Measurements from ENCODE around the gene FAM83E. TPM values are rescaled to one million over a fixed set of nuclear protein-coding genes. Genes with fewer than 3 reads are reported as not detected.

FAM83E gene
- total RNA-seq, 1 donor from 2014 or later = 5.1 TPM

DNA sequence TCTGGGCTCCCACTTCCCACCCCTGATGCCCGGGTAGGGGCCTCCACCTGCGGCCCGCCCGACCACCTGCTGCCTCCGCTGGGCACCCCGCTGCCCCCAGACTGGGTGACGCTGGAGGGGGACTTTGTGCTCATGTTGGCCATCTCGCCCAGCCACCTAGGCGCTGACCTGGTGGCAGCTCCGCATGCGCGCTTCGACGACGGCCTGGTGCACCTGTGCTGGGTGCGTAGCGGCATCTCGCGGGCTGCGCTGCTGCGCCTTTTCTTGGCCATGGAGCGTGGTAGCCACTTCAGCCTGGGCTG lies 14.4 kb upstream of the FAM83E start:
- DNase-seq (ENCODE audit: low read depth) = no peak

DNA sequence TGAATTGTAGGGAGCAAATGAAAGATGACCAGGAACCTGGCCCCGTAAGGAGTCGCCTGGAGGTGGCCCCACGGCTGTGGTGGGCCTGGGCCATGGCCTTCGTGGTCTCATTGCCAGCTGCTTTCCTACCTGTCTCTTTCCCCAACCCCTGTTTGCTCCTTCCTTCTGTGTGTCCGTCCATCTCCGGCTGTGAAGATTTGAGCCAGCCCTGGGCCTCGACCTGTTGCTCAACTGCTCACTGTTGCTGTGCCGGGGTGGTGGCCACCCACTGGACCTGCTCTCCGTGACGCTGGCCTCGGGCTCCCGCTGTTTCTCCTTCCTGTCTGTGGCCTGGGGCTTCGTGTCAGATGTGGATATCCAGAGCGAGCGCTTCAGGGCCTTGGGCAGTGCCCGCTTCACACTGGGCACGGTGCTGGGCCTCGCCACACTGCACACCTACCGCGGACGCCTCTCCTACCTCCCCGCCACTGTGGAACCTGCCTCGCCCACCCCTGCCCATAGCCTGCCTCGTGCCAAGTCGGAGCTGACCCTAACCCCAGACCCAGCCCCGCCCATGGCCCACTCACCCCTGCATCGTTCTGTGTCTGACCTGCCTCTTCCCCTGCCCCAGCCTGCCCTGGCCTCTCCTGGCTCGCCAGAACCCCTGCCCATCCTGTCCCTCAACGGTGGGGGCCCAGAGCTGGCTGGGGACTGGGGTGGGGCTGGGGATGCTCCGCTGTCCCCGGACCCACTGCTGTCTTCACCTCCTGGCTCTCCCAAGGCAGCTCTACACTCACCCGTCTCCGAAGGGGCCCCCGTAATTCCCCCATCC lies 13.8 kb upstream of the FAM83E start:
- no peak for DNase-seq (ENCODE audit: low read depth)

DNA sequence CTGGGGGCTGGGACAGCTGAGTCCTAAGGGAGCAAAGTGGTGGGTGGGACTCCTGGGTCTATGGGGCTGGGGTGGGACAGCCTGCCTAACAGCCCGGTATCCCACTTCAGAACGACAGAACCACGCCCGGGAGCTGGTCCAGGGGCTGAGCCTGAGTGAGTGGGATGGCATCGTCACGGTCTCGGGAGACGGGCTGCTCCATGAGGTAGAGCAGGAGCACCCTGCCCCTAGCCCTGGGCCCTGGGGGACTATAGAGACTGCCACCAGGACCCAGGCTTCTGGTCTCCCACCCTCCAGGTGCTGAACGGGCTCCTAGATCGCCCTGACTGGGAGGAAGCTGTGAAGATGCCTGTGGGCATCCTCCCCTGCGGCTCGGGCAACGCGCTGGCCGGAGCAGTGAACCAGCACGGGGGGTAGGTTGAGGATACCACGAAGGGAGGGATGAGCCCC lies 13.0 kb upstream of the FAM83E start:
- DNase-seq (ENCODE audit: low read depth) = no peak

DNA sequence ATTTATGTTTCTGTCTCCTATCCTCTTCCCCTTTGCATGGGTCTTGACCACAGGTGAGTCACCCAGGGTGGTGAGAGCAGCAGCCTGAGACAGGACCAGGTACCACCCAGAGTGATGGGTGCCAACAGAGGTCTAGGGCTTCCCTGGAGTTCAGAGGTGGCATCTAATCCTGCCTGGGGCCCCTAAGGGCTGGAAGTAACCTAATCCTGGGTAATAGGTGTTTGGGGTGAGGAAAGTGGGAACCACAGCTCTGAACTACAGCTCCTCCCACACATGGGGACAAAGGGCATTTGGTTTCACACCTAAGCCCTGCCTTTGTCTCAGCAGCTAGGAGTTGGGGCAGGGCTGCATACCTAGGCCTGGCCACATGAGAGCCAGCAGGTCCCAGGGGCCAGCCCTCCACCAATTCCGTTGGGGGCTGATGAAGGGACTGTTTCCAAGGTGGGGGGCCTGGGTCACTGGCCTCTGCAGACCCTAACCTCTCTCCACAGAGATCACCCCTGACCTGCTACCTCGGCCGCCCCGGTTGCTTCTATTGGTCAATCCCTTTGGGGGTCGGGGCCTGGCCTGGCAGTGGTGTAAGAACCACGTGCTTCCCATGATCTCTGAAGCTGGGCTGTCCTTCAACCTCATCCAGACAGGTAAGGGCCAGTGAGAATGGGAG lies 12.5 kb upstream of the FAM83E start:
- DNase-seq (ENCODE audit: low read depth) = no peak

DNA sequence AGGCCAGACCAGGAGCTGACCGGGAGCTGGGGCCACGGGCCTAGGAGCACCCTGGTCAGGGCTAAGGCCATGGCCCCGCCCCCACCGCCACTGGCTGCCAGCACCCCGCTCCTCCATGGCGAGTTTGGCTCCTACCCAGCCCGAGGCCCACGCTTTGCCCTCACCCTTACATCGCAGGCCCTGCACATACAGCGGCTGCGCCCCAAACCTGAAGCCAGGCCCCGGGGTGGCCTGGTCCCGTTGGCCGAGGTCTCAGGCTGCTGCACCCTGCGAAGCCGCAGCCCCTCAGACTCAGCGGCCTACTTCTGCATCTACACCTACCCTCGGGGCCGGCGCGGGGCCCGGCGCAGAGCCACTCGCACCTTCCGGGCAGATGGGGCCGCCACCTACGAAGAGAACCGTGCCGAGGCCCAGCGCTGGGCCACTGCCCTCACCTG lies 11.0 kb upstream of the FAM83E start:
- DNase-seq (ENCODE audit: low read depth) = no peak

DNA sequence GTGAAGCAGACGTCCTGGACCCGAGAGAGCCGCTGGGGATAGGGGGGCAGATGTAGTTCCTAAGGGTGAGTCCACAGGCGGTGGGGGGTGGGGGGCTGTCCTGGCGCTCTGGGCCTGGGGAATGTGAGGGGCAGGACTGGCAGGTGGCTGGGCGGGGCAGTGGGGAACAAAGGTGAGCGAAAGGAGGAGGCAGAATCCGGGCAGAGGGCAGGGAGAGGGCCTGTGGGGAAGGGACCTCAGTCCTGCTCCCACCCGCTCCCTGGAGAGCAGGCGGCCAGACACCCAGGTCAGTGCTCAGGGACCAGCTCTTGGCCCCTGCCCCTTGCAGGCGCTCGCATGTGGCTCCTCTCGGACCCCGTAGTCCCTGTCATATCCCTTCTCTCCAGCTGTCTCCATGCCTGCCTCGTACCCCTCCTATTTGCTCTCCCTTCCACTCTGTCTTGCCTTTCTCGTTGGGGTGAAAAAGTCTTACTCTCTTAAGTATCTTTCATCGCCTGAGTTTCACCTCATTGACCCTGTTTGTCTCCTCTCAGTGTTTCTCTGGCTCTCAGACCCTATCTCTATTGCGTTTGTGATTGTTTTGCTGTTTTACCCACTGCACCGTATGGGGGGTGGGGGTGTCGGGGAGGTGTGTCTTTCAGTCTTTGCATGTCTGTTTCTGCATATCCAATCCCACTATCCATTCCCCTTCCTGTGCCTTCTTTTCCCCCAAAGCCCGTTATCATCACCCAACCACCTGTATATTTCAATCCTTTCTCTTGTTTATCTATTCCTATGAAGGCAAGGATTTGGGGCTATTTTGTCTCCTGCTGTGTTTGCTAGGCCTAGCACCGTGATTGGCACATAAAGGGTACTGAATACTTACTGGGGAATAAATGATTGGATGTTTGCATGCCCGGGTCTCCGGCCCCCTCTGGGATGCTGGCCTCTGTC lies 10.2 kb upstream of the FAM83E start:
- DNase-seq (ENCODE audit: low read depth) = no peak

DNA sequence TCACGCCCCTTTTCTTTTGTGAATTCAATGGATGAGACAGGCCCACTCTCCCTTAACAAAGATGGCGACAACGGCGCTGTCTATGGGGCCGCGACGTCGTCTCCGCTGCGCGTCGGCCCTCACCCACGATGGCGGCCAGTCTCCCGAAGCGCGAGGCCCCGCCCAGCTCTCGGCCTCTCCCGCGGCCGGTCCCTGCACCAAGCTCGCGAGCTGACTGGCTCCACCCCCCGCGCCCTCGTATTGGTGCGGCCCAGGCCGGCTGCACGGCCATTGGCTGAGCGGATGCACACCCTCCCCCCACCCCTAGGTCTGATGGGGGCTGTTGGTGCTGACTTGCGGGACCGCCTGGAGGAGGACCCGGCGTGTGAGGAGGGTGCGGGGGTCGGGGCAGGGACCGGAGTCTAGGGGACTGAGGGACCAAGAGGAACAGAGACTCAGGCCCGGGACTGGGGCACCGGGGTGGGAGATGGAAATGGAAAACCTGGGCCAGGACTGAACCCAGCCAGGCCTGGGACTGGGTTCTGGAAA lies 9.3 kb upstream of the FAM83E start:
- DNase-seq (ENCODE audit: low read depth) = peak; percentile 98

DNA sequence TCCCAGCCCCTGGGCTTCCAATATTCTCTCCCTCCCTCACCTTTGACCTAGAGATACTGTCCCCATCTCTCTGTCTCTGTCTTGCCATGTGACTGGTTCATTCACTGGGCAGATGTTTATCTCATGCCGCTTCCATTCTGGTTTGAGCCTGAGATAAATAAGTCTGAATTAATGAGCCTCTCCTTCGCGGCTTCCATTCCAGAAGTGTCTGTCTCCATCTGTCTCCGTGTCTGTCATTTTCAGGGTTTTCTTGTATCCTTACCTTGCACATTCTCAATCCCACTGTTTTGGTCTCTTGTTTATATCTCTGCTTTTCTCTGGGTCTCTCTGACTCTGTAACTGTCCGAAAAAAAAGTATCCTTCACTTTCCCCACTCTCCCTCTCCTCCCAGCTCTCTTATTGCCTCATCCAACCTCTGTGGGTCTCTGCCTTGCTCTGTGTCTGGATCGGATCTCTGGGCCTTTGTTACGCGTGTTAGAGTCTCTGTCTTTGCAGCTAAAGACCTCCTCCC lies 8.7 kb upstream of the FAM83E start:
- peak; percentile 31 for DNase-seq (ENCODE audit: low read depth)

DNA sequence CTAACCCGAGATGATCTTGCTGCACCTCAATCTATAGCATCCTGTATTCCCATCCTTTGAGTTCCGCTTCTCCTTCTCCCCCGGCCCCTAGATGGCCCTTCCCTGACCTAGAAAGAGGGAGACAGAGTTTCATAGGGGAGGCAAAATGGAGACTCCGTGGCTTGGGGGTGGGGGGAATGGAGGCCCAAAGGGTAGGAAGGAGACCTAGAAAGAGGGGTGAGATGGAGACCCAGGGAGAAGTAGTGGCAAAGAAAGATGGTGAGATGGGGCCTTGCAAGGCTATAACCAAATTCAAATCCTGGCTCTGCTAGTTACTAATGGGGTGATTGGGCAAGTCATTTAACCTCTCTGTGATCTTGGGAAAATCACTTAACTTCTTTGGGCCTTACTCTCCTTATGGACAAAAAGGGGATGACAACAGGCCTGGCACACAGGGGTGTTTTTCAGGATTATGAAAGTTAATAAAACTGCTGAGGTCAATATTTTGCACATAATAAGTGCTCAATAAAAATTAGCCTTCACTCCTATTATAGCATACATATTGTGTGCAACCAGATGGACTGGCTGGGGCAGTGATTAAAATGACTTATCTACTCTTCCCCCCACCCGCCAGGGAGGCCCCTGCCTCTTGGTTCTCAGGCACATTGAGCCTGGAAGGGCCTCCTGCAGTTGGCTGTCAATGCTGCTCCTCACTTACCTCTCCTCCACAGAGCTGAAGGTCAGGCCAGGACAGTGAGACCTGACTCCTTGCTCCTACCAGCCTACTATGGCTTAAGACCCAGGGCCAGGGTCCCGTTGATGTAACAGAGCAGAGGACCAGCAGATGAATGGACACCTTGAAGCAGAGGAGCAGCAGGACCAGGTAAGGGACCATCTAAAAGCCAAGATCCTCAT lies 5.1 kb upstream of the FAM83E start:
- DNase-seq (ENCODE audit: low read depth) = no peak

DNA sequence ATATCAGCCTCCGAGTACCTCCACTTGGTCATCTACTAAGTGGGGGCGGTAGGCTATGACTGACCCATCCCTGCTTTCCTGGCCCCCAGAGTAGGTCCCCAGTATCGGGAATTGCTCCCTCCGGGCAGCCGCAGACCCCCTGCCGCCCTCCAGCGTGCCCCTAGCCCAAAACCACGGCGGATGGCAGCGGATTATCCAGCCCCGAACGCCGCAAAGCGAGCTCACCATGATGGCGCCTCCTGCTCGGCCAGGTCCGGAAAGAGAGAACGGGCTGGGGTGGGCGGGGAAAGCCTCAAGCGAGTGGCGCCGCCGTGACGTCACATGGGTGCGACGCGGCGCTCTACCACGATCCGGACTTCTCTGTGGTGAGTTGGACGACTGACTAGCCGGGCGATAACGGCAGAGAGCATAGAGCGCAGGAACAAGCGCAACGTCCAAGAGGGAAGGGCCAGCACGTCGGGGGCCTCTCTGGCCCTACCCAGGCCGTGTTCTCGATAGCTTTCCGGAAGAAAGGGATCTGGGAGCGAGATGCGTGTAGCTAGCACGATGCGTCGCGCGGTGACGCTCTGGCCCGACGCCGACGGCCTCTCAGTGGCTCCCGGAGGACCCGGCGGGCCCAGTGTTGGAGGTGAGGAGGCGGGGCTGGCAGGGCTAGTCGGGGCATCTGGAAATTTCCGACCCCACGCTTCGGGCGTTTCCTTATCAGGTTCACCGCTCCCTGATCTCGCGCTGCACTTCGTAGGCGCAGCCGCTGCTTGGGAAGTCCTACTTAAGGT lies 4.2 kb upstream of the FAM83E start, which contains the start of the genes RPL18 and SPHK2:
RPL18 (minus strand) TSS at position 263 of the 776 bp plus-strand sequence; CDS start at position 228, 35 bp downstream.
SPHK2 (plus strand) TSS at position 591 of the 776 bp plus-strand sequence. CDS start 1,009 bp downstream, outside the sequence.
- peak; percentile 100 for DNase-seq (ENCODE audit: low read depth)

DNA sequence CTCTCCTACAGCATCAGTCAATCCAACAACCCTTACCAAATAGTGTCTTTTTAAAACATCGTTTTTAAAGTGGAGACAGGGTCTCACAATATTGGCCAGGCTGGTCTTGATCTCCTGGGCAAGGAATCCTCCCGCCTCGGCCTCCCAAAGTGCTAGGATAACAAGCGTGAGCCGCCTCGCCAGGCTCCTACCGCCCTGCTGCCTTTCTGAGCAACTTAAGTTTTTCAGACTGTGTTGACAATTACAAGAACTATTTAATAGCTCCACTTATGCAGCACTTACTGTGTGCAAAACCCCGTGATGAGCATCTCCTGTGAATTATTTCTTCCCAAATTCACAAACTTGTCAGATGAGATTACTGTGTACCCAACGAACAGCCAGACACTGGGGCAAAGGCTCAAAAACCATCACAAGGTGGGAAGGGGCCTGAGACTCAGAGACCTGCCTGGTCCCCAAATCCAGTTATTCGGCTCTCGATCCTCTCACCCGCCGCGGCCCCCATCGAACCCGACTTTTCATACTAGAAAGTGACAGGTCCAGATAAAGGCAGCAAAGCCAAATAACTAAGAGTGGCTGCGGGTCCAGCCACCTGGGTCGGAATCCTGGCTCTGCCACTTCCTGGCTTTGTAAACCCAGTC lies 3.5 kb upstream of the FAM83E start:
- DNase-seq (ENCODE audit: low read depth) = no peak

DNA sequence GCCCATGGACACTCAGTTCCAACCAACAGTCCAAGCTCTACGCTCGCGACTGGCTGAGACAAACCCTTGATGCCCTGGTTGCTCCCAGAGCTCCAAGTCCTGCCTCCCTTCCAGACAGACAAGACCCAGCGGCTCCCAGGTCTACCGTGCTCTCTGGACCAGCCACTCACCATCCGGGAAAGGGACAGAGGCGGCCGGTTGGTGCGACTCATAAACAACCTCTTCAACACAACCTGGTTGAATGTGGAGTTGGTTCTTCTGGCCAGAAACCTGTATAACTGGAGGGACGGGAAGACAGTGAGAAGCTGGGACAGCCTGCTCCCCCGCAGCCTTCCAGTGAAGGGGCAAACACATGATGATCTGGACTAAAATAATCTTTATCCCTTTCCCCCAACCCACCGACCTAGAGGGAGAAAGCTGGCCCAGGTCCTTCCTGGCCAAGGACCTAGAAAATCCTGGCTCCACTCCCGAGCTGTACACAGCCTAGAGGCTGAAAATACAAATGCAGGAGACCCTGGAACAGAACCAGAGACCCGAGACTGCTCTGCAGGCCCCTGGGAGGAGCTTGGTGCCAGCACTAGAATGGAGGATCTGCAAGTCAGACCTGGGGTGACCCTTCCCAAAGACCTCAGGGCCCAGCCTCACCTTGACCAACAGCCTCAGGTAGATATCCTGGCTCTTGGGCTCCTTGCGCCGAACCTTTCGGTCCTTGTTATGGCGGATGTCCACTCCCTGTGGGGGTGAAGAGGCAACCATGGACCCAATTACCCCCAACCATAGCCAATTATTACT lies 2.5 kb upstream of the FAM83E start:
- peak; percentile 58 for DNase-seq (ENCODE audit: low read depth)

DNA sequence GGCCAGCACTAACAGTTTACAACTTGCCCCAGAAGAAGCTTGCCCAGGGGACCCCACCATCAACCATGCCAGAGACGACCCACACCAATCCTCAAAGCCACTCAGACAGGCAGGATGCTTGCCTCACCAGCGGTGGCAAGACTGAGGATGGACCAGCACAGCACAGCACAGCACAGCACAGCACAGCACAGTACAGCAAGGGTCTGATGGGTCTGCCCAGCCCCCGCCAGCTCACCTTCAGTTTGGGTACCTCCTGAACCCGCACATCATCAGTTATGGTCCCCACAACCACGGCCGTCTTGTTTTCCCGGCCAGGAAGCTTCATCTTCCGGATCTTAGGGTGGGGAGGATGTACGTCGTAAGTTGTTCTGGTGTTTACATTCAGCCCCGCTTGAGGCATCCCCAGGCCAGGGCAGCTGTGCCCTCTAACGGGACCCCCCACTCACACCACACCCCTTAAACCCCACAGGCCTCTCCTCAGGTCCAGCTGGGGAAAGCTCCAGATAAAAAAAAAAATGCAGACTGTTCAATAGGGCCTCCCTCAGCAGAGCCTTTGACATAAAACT lies 1.7 kb upstream of the FAM83E start:
- no peak for DNase-seq (ENCODE audit: low read depth)

DNA sequence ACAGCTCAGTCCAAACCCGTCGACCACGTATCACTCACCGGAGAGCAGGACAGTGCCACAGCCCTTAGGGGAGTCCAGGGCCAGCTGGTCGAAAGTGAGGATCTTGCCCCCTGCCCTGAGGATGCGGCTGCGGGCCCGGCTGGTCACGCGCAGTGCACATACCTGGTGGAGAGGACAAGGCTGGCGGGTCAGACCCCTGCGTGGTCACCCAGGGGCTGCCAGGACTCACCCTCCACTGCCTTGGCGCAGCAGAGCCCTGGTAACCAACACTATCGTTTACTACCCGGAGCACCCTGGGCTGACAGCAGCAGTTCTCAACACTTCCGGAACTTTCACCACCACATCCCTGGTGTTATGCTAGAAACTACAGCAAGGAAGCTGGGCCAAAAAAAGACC lies 1.2 kb upstream of the FAM83E start:
- peak; percentile 37 for DNase-seq (ENCODE audit: low read depth)

DNA sequence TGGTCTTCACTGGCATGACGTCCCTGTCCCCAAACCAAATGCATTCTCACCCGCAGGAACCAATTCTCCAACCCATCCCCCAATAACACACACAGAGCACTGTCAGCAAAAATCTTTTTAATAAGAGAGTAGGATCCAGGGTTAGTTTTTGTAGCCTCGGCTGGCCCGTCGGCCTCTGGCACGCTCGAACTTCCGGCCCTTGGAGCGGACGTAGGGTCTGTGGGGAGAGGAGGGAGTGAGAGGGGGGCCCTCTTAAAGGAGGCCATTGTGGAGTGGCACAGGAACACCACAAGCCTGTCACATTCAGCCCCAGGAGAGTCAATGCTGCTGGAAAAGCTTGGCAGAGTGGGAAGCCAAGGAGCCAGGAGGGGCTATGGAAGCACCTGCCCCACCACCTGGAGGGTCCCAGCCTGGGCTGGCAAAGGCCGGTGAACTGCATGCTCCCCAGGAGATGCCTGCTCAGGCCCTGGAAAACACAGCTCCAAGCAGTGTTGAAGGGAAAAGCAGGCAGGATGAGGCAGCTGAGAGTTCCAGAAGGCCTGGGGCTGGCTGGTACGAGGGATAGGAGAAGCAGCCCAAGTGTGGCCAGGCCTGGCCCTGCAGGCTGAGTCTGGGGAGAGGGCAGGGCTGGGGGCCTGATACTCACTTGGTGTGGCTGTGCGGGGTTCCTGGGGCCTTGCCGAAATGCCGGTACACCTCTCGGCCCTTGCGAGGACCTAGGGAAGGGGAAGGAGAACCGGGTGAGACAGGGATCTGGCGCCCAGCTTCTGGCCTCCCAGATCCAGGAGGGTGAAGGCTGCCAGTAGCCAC lies 560 bp upstream of the FAM83E start:
- DNase-seq (ENCODE audit: low read depth) = no peak

DNA sequence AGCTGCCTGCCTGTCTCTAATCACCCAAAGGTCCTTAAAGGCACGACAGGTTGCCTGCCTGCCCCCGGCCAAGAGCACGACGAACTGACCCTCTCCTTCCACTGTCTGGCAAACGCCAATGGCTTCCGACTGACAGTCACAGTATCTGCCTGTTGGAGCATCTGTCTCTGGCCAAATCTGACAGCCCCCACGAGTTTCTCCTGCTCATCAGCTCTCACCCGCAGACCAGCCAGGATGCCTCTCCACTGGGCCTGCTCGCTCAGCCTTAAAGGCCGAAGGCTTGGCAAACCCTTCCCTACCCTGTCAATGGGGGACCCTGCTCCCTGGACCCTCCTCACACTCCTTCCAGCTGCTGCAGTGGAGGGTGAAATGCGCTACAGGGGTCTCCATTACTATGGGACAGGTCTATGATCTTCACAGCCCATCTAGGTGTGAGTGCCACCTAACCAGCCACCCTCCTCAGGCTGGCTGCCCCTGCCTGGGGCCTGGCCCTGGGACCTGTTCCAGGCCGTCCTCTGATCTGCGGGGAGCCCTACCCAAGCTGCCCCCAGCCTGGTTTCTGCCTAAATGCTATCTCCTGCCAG lies 932 bp downstream of the FAM83E start:
- DNase-seq (ENCODE audit: low read depth) = no peak

Data from myocyte (in vitro differentiated cells).